Measurements from ENCODE around the gene UBE2C. TPM values are rescaled to one million over a fixed set of nuclear protein-coding genes. Genes with fewer than 3 reads are reported as not detected.

The UBE2C gene
- total RNA-seq, 1 donor from 2014 or later = 447 TPM

DNA sequence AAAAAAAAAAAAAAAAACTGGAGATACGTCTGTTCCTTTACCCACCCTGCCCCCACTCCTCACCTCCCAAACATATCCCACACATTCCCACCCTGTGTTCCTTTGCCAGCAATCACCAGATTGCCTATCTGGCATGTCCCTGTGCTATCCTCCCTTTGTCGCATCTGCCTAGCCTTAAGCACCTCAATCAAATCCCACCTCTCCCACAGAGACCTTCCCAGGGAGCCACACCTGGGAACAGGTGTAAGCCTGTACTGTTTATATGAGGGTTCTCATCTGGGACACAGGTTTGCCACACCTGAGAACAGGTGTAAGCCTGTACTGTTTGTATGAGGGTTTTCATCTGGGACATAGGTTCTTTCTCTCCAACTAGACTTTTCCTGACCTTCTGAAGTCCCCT, 37.5 kb upstream of the UBE2C start:
- DNase-seq (ENCODE audit: low read depth) = no peak
- TF ChIP-seq, protein P1, sequence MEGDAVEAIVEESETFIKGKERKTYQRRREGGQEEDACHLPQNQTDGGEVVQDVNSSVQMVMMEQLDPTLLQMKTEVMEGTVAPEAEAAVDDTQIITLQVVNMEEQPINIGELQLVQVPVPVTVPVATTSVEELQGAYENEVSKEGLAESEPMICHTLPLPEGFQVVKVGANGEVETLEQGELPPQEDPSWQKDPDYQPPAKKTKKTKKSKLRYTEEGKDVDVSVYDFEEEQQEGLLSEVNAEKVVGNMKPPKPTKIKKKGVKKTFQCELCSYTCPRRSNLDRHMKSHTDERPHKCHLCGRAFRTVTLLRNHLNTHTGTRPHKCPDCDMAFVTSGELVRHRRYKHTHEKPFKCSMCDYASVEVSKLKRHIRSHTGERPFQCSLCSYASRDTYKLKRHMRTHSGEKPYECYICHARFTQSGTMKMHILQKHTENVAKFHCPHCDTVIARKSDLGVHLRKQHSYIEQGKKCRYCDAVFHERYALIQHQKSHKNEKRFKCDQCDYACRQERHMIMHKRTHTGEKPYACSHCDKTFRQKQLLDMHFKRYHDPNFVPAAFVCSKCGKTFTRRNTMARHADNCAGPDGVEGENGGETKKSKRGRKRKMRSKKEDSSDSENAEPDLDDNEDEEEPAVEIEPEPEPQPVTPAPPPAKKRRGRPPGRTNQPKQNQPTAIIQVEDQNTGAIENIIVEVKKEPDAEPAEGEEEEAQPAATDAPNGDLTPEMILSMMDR (conservative IDR thresholded peaks at IDR 0.05; ENCODE audit: low read depth, low read length) = no peak

DNA sequence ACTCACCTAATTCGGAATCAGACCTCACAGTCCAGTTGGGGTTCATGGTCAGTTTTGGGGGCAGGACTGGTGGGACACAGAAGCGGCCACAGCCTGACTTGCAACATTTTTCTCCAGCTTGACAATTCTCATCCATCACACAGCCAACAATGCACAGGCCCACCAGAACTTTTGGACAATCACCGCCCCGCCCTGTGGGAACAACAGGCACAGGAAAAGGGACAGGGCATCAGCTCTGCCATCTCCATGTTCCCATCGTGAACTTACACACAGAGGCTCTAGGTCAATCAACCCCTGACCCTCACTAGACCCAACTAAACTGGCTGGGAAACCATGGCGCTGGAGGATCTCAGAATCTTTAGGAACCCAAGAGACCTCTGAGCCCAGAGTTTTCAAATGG, 37.0 kb upstream of the UBE2C start:
- TF ChIP-seq, protein P1 (conservative IDR thresholded peaks at IDR 0.05; ENCODE audit: low read depth, low read length) = no peak
- no peak for DNase-seq (ENCODE audit: low read depth)
- H3K4me3 ChIP-seq (ENCODE audit: low read depth, low read length) = no peak overlapping the region

More for the DNA sequence above, 37.5 kb upstream of the UBE2C start:
- H3K4me3 ChIP-seq (ENCODE audit: low read depth, low read length) = no peak overlapping the region

DNA sequence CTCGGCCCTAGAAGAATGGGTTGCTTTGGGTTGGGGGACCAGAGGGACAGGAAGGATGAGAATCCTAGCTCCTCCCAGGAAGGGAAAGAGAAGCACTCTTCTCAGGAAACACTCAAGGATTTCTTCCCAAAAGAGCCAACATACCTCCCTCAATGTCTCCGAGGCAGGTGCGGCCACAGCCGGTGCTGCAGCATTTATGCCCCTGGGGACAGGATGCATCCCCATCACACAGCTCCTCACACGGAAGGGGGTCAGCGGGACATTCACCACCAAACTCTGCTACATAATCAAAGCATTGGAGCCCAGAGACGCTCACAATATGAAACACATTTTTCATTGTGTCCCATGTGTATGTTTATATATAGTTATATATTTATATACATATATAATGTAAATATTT, 35.5 kb upstream of the UBE2C start:
- no peak overlapping the region for H3K4me3 ChIP-seq (ENCODE audit: low read depth, low read length)
- TF ChIP-seq, protein P1 (conservative IDR thresholded peaks at IDR 0.05; ENCODE audit: low read depth, low read length) = no peak
- DNase-seq (ENCODE audit: low read depth) = no peak

DNA sequence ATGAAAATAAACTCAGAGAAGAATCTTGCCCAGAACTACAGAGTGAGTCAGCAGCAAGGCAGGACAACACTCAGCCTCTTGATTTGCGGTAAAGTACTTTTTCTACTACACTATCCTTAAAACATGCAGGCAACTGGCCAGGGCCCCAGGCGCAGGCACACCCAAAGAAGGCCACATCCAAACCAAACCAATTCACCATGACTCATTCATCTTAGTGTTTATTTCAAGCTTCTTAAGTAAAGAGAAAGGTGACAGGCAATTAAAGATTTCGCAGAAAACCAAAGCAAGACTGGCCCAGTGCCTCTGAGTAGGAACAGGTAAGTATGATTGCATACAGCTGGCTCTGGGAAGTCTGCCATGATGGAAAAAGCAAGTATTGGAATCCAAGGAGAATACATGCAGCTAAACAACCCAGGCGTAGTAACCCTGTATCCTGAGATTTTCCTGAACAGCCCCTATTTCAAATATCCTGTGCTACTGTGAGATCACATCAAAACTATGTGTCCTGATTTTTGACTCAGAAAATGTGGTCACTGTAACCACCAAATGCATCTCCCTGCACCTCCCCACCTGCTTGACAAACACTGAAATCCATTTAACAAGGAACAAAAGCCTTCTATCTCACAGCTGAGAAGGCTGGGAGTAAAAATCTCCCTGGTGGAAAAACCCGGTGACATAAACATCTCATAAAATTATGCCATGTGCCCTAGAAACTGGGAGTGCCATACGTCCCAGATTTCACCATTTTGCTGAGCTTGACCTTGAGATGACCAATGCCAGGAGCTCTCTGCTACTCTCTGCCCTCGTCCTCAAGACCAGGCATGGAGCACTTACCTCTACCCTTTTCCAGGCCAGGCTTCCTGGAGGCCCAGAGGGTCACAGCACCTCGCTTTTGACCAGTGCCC, 33.2 kb upstream of the UBE2C start:
- DNase-seq (ENCODE audit: low read depth) = peak; percentile 92
- TF ChIP-seq, protein P1 (conservative IDR thresholded peaks at IDR 0.05; ENCODE audit: low read depth, low read length) = no peak
- no peak overlapping the region for H3K4me3 ChIP-seq (ENCODE audit: low read depth, low read length)

DNA sequence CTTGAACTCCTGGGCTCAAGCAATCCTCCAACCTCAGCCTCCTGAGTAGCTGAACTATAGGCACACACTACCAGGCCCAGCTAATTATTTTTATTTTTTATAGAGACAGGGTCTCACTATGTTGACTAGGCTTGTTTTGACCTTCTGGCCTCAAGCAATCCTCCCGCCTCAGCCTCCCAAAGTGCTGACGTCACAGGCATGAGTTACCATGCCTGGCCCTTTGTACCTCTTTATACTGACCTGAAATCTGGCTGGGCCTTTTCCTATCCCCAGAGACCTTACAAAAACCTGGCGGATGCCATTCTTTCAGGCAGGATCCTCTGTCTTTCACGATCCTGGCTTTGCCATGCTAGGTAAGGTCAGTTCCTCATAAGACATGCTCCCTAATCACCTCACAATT, 32.3 kb upstream of the UBE2C start:
- H3K4me3 ChIP-seq (ENCODE audit: low read depth, low read length) = no peak overlapping the region

DNA sequence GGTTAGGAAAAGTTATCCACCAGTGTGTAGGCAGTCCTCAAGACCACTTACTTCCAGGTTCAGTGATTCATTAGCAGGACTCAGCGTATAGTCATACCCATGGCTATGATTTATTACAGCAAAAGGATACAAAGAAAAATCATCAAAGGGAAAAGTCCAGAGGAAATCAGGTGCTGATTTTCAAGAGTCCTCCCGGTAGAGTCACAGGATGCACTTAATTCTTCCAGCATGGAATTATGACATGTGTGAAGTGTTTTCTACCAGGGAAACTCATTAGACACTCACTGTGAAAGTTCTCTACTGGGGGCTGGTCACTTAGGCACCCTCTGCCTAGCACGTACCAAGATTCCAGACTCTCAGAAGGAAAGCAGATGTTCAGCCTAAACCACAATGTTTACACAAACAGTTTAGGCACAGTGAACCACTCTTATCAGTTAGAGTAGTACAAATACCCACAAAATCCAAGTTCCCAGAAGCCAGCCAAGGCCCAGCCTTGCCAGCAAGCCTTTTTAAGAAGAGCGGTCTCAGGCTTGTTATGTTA, 31.0 kb upstream of the UBE2C start:
- H3K4me3 ChIP-seq (ENCODE audit: low read depth, low read length) = no peak overlapping the region
- TF ChIP-seq, protein P1 (conservative IDR thresholded peaks at IDR 0.05; ENCODE audit: low read depth, low read length) = no peak
- DNase-seq (ENCODE audit: low read depth) = no peak

More for the DNA sequence above, 32.3 kb upstream of the UBE2C start:
- TF ChIP-seq, protein P1 (conservative IDR thresholded peaks at IDR 0.05; ENCODE audit: low read depth, low read length) = no peak
- no peak for DNase-seq (ENCODE audit: low read depth)
